Activated CD8-positive, alpha-beta memory T cell treated with anti-CD3 and anti-CD28 coated beads, Interleukin-2, amount 50 U/mL, for 24 hours (primary cell): ENCODE data around the gene ZNF738.

ENCODE experiments used
- DNase-seq: peaks from one replicate; pipeline ENCODE4 v3.0.0-alpha.2; 2020; ENCODE audit errors: extremely low read depth

Gene ZNF738

DNA sequence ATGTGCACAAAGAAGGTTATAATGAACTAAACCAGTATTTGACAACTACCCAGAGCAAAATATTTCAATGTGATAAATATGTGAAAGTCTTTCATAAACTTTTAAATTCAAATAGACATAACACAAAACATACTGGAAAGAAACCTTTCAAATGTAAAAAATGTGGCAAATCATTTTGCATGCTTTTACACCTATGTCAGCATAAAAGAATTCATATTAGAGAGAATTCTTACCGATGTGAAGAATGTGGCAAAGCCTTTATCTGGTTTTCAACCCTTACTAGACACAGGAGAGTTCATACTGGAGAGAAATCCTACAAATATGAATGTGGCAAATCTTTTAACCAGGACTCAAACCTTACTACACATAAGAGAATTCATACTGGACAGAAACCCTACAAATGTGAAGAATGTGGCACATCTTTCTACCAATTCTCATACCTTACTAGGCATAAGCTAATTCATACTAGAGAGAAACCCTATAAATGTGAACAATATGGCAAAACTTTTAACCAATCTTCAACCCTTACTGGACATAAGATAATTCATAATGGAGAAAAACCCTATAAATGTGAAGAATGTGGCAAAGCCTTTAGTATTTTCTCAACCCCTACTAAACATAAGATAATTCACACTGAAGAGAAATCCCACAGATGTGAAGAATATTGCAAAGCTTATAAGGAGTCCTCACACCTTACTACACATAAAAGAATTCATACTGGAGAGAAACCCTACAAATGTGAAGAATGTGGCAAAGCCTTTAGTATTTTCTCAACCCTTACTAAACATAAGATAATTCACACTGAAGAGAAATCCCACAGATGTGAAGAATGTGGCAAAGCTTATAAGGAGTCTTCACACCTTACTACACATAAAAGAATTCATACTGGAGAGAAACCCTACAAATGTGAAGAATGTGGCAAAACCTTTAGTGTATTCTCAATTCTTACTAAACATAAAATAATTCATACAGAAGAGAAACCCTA, 64.5 kb downstream of the ZNF738 start:
- DNase-seq = no peak
